Panc1 (cell line): Measurements from ENCODE around the gene SP4. TPM values are rescaled to one million over a fixed set of nuclear protein-coding genes. Genes with fewer than 3 reads are reported as not detected.
A peak's percentile ranks its signal among the peaks of the same experiment; 100 is the strongest.

Source experiments
- ATAC-seq: fragments of 200-7000 bp; cut with Tn5 transposase; 2 replicates; pipeline ENCODE4 v1.9.1; 2020; ENCODE audit warnings: mild to moderate bottlenecking, moderate library complexity
- BruUV-seq: library from RNA; stranded (reverse); fragments of 400-500 nt; replicated peaks from 2 replicates; lab custom pipeline; 2021; lab: Mats Ljungman, UMichigan
- CTCF ChIA-PET: fragments of 300-600 bp; sonication (Branson Sonifier 250); formaldehyde crosslinking; loops from one replicate; lab custom pipeline; 2022; ENCODE audit warnings: antibody characterized with exemption; lab: Charles Lee
- POLR2A ChIA-PET: fragments of 300-600 bp; sonication (Branson Sonifier 250); formaldehyde crosslinking; loops from one replicate; lab custom pipeline; 2022; ENCODE audit warnings: antibody characterized with exemption; lab: Charles Lee
- DNase-seq: peaks from one replicate; pipeline ENCODE4 v3.0.0-alpha.2; 2010; ENCODE audit warnings: low read depth, low spot score
- H3K27ac ChIP-seq: 2 replicates; pipeline ENCODE4 v1.5.1; 2011; ENCODE audit warnings: mild to moderate bottlenecking, low read length, inconsistent platforms
- H3K27me3 ChIP-seq: fragments of 200-500 bp; sonication (Bioruptor generic); 2 replicates; pipeline ENCODE4 v1.6.0; 2014; ENCODE audit warnings: low read length, inconsistent platforms; ENCODE audit not compliant: control insufficient read depth, insufficient read depth
- H3K36me3 ChIP-seq: fragments of 200-500 bp; sonication (Bioruptor generic); 2 replicates; pipeline ENCODE4 v1.5.1; 2014; ENCODE audit warnings: inconsistent platforms, mild to moderate bottlenecking, low read length, moderate library complexity; ENCODE audit not compliant: control insufficient read depth, insufficient read depth
- H3K4me1 ChIP-seq: 2 replicates; pipeline ENCODE4 v1.5.1; 2011; ENCODE audit warnings: inconsistent platforms, mild to moderate bottlenecking, low read length, moderate library complexity; ENCODE audit not compliant: control insufficient read depth, insufficient read depth
- H3K4me3 ChIP-seq, 2 experiments: 2 replicates each; pipeline ENCODE4 v1.5.1; 2011 to 2012; ENCODE audit warnings: low read depth in 2 of 2, low read length in 2 of 2, mild to moderate bottlenecking in 2 of 2, inconsistent platforms in 1 of 2, moderate library complexity in 1 of 2
- H3K9me3 ChIP-seq: fragments of 200-500 bp; sonication (Bioruptor generic); 2 replicates; pipeline ENCODE4 v1.5.1; 2014; ENCODE audit warnings: low read depth, mild to moderate bottlenecking, inconsistent platforms, low read length, moderate library complexity; ENCODE audit not compliant: control insufficient read depth, insufficient read depth
- CTCF ChIP-seq: fragments of 450-650 bp; IDR thresholded peaks from 2 replicates; pipeline ENCODE4 v1.5.1; 2017; ENCODE audit warnings: mild to moderate bottlenecking
- POLR2AphosphoS5 ChIP-seq: IDR thresholded peaks from 2 replicates; pipeline ENCODE4 v1.6.1; 2012; ENCODE audit warnings: mild to moderate bottlenecking, low read depth, low read length, moderate library complexity
- REST ChIP-seq, 2 experiments: IDR thresholded peaks; 2 replicates each; pipeline ENCODE4 v1.6.1; 2011 to 2012; ENCODE audit warnings: low read depth in 2 of 2, control low read depth in 1 of 2, low read length in 1 of 2, mild to moderate bottlenecking in 1 of 2, moderate library complexity in 1 of 2; ENCODE audit not compliant: insufficient read depth in 1 of 2
- SIN3A ChIP-seq: IDR thresholded peaks from 2 replicates; pipeline ENCODE4 v1.6.1; 2012; ENCODE audit warnings: low read depth, mild to moderate bottlenecking, low read length, moderate library complexity, borderline replicate concordance; ENCODE audit not compliant: insufficient read depth
- TCF7L2 ChIP-seq: IDR thresholded peaks from 2 replicates; pipeline ENCODE4 v1.6.1; 2011; ENCODE audit warnings: mild to moderate bottlenecking, low read depth, low read length, inconsistent platforms
- in situ Hi-C: cut with HindIII; loops from 2 replicates; pipeline ENCODE4 v1.10.0; 2016; ENCODE audit warnings: low sequenced_read_pairs, low pct_unique_long_range_greater_than_20kb
- intact Hi-C: fragments of 100-400 bp; cut with micrococcal nuclease; formaldehyde crosslinking; loops from one replicate; pipeline ENCODE4 v1.10.0; 2022; ENCODE audit not compliant: unreplicated experiment
- total RNA-seq: library from RNA; stranded (reverse); gene quantifications from one replicate; pipeline ENCODE4 v1.2.1, GENCODE V29; 2021; ENCODE audit not compliant: unreplicated experiment

SP4 gene
- total RNA-seq, 1 experiment from 2014 or later = 10.4 TPM

DNA sequence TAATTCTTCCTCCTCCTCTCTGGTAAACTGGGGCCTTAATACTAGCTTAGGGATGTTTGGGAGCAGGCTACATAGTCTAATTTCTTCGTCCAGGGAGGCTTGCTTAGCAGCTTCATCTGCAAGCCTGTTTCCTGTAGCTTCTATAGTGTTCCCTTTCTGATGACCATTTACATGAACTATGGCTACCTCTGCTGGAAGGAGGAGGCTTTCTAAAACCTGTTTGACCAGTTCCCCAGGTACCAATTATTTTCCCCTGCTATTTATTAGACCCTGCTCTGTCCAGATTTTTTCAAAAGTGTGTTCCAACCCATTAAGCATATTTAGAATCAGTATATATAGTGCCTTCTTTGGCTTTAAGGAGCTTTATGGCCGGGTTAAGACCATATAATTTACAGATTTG lies 76.1 kb downstream of the SP4 start:
- Histone ChIP-seq H3K27ac (no peak overlapping the region), H3K4me1 (no peaks in the 10 kb centered on the region), H3K27me3 (no peaks in the 10 kb centered on the region), H3K9me3 (no peaks in the 10 kb centered on the region), H3K36me3 (no peaks in the 10 kb centered on the region), H3K4me3 (no peak overlapping the region)
- ATAC-seq = no peak
- intact Hi-C loops = no loop called here
- BruUV-seq = no TSS peak
- in situ Hi-C loops = no loop called here
- DNase-seq = no peak
- TF ChIP-seq TCF7L2 = no peak
- POLR2A ChIA-PET = interaction anchor here (0.5 kb wide), 1 partner anchor 77 kb away, joined by 5 read pairs; no protein-coding TSS in a partner anchor
- CTCF ChIA-PET = interaction anchor here (0.6 kb wide), 1 partner anchor 713 kb away, joined by 4 read pairs; no protein-coding TSS in a partner anchor

DNA sequence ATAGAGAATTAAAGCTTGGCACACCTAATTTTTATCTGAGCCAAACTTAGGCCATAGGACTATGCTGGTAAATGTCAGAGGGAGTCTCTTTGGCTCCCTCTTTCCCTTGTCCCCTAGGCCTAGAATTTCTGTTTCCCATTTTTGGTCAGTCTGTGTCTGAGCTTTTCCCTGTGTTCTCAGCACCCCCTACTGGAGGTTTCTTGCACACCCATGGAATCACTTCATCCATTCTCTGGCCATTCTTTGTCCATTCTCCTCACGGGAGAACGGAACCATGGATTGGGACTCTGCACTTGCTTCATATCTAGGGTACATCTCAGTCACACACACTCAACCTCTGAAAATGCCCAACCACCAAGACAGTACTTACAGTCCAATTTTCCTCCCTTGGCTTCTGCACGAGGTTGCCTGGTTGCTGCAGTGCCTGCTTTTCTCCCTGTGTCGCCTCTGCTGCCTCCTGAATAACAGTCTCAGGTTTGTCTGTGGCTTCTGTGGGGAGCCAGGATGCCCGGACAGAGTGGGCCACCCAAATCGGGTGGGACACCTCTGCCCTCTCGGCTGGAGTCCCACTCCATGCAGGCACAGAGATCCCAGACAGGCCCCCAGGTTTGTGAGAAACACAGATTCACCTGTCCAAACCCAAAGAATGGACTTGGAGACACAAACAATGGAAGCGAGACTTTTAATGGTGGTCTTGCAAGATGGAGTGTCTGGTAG lies 79.9 kb downstream of the SP4 start:
- H3K9me3 ChIP-seq = no peaks in the 10 kb centered on the region
- no peaks in the 10 kb centered on the region for H3K27me3 ChIP-seq
- DNase-seq (no peak), ATAC-seq (no peak; the same call in 1 of the 2 replicates)
- no peaks in the 10 kb centered on the region for H3K36me3 ChIP-seq
- BruUV-seq = no TSS peak
- CTCF ChIA-PET = interaction anchor here (0.6 kb wide), 2 partner anchors 237 to 244 kb away, joined by 4 to 5 read pairs; no protein-coding TSS in a partner anchor
- POLR2A ChIA-PET = no interaction called here
- peak; percentile 61 for TF ChIP-seq CTCF
- TF ChIP-seq REST (IDR thresholded peaks at IDR 0.05; ENCODE audit: insufficient read depth in 1 of 2, low read depth in 2 of 2, low read length in 1 of 2) = no peak
- TF ChIP-seq POLR2AphosphoS5 = no peak
- intact Hi-C loops = loop anchor here (5.0 kb wide), 1 partner anchor 250 kb away; no protein-coding TSS in a partner anchor
- H3K4me3 ChIP-seq = no peak overlapping the region
- no peak overlapping the region for H3K27ac ChIP-seq
- H3K4me1 ChIP-seq = no peaks in the 10 kb centered on the region
- in situ Hi-C loops = no loop called here

- ChIA-PET CTCF (interaction anchor here (0.6 kb wide), 1 partner anchor 238 kb away, joined by 4 read pairs; no protein-coding TSS in a partner anchor), POLR2A (no interaction called here)
- Histone ChIP-seq H3K4me3 (no peak overlapping the region), H3K27ac (no peak overlapping the region), H3K4me1 (no peaks in the 10 kb centered on the region), H3K27me3 (no peaks in the 10 kb centered on the region), H3K9me3 (no peaks in the 10 kb centered on the region), H3K36me3 (no peaks in the 10 kb centered on the region)
- no TSS peak for BruUV-seq
- TF ChIP-seq SIN3A = no peak
- TF ChIP-seq TCF7L2 = no peak
- TF ChIP-seq CTCF = no peak
- TF ChIP-seq POLR2AphosphoS5 = no peak
- no peak for TF ChIP-seq REST (IDR thresholded peaks at IDR 0.05; ENCODE audit: insufficient read depth in 1 of 2, low read depth in 2 of 2, low read length in 1 of 2)
- in situ Hi-C loops = no loop called here
- intact Hi-C loops = loop anchor here (5.0 kb wide), 1 partner anchor 251 kb away; no protein-coding TSS in a partner anchor
- ATAC-seq (no peak), DNase-seq (no peak)
Observed at GRCh38 chr7:21508538-21508937, 80.7 kb downstream of the SP4 start.
